Esophagus muscularis mucosa (tissue), 3 donors: ENCODE measurements around the gene PHLPP1.

Experiments
- POLR2A ChIP-seq: fragments of 450-650 bp; IDR thresholded peaks from one replicate; pipeline ENCODE4 v1.6.1; 2017; ENCODE audit warnings: antibody characterized with exemption, moderate library complexity, mild to moderate bottlenecking, low read depth
- POLR2AphosphoS5 ChIP-seq, 2 donors: sonication (generic); formaldehyde crosslinking; IDR thresholded peaks; one replicate each; pipeline ENCODE4 v1.6.1; 2017; ENCODE audit warnings: antibody characterized with exemption in 2 of 2
- TF ChIP-seq, protein P1 (sequence below), 3 experiments: fragments of 200-600 bp in 2 of 3; fragments of 450-650 bp in 1 of 3; sonication (generic) in 2 of 3; IDR thresholded peaks; one replicate each; pipeline ENCODE4 v1.5.1; 2017 to 2019; ENCODE audit warnings: antibody characterized with exemption in 3 of 3, mild to moderate bottlenecking in 2 of 3, moderate library complexity in 1 of 3

- TF ChIP-seq, protein P1, sequence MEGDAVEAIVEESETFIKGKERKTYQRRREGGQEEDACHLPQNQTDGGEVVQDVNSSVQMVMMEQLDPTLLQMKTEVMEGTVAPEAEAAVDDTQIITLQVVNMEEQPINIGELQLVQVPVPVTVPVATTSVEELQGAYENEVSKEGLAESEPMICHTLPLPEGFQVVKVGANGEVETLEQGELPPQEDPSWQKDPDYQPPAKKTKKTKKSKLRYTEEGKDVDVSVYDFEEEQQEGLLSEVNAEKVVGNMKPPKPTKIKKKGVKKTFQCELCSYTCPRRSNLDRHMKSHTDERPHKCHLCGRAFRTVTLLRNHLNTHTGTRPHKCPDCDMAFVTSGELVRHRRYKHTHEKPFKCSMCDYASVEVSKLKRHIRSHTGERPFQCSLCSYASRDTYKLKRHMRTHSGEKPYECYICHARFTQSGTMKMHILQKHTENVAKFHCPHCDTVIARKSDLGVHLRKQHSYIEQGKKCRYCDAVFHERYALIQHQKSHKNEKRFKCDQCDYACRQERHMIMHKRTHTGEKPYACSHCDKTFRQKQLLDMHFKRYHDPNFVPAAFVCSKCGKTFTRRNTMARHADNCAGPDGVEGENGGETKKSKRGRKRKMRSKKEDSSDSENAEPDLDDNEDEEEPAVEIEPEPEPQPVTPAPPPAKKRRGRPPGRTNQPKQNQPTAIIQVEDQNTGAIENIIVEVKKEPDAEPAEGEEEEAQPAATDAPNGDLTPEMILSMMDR (IDR thresholded peaks at IDR 0.05), result no peak
- no peak for TF ChIP-seq POLR2A
- no peak for TF ChIP-seq POLR2AphosphoS5 (IDR thresholded peaks at IDR 0.05)
Observed at GRCh38 chr18:62788876-62789275, 73.5 kb downstream of the PHLPP1 start.
